Measurements from ENCODE around the gene OR2G2. TPM values are rescaled to one million over a fixed set of nuclear protein-coding genes. Genes with fewer than 3 reads are reported as not detected.
A peak's percentile ranks its signal among the peaks of the same experiment; 100 is the strongest.

The OR2G2 gene
- total RNA-seq, 2 donors from 2014 or later: not detected

- TF ChIP-seq CTCF (IDR thresholded peaks at IDR 0.05): no peak
- no peaks in the 10 kb centered on the region for H3K27me3 ChIP-seq
Measured at GRCh38 chr1:247574236-247574635, 13.9 kb upstream of the OR2G2 start.

GRCh38 chr1:247574664-247575063 lies 13.5 kb upstream of the OR2G2 start:
- H3K27me3 ChIP-seq: no peaks in the 10 kb centered on the region
- TF ChIP-seq CTCF (IDR thresholded peaks at IDR 0.05): no peak
- H3K36me3 ChIP-seq: no peaks in the 10 kb centered on the region
- H3K4me1 ChIP-seq: no peaks in the 10 kb centered on the region
- no peak for DNase-seq (ENCODE audit: low spot score)
- H3K4me3 ChIP-seq: no peak overlapping the region
- no peak overlapping the region for H3K27ac ChIP-seq
- H3K9me3 ChIP-seq: no peaks in the 10 kb centered on the region

More at GRCh38 chr1:247574236-247574635, 13.9 kb upstream of the OR2G2 start:
- DNase-seq (ENCODE audit: low spot score): no peak
- Histone ChIP-seq H3K4me1 (no peaks in the 10 kb centered on the region), H3K4me3 (no peak overlapping the region), H3K9me3 (no peaks in the 10 kb centered on the region), H3K27ac (no peak overlapping the region), H3K36me3 (no peaks in the 10 kb centered on the region)

- no peak for DNase-seq (ENCODE audit: low spot score)
- no peaks in the 10 kb centered on the region for H3K4me1 ChIP-seq
- no peaks in the 10 kb centered on the region for H3K27me3 ChIP-seq
- peak in 1 of 2 donors; percentile 22 for TF ChIP-seq CTCF (IDR thresholded peaks at IDR 0.05)
- no peaks in the 10 kb centered on the region for H3K9me3 ChIP-seq
- H3K4me3 ChIP-seq: no peak overlapping the region
- H3K36me3 ChIP-seq: no peaks in the 10 kb centered on the region
- H3K27ac ChIP-seq: no peak overlapping the region
Measured at GRCh38 chr1:247576514-247576913, 11.6 kb upstream of the OR2G2 start.

- H3K27me3 ChIP-seq: no peaks in the 10 kb centered on the region
- no peak overlapping the region for H3K27ac ChIP-seq
- no peak for DNase-seq (ENCODE audit: low spot score)
- H3K9me3 ChIP-seq: no peaks in the 10 kb centered on the region
- TF ChIP-seq CTCF (IDR thresholded peaks at IDR 0.05): no peak
- H3K4me1 ChIP-seq: no peaks in the 10 kb centered on the region
- H3K4me3 ChIP-seq: no peak overlapping the region
- H3K36me3 ChIP-seq: no peaks in the 10 kb centered on the region
Measured at GRCh38 chr1:247578946-247579460, 9.2 kb upstream of the OR2G2 start.

GRCh38 chr1:247605286-247605685 lies 17.1 kb downstream of the OR2G2 start, which contains the start of gene OR2G3:
OR2G3 (plus strand) TSS chr1:247605586; CDS start chr1:247605586, 0 bp downstream.
- Histone ChIP-seq H3K27me3 (no peaks in the 10 kb centered on the region), H3K27ac (no peak within 1 kb of the TSS), H3K4me1 (no peaks in the 10 kb centered on the region), H3K36me3 (no peaks in the 10 kb centered on the region), H3K4me3 (no peak within 1 kb of the TSS), H3K9me3 (peaks cover 0 to 4% of the 10 kb centered on the region in 2 donors)
- no peak for DNase-seq (ENCODE audit: low spot score)
- TF ChIP-seq CTCF (IDR thresholded peaks at IDR 0.05): no peak

- DNase-seq (ENCODE audit: low spot score): no peak
- Histone ChIP-seq H3K36me3 (no peaks in the 10 kb centered on the region), H3K27ac (no peak overlapping the region)
Measured at GRCh38 chr1:247613405-247613804, 25.2 kb downstream of the OR2G2 start.

More at GRCh38 chr1:247613405-247613804, 25.2 kb downstream of the OR2G2 start:
- H3K27me3 ChIP-seq: no peaks in the 10 kb centered on the region
- no peak for TF ChIP-seq CTCF (IDR thresholded peaks at IDR 0.05)
- no peaks in the 10 kb centered on the region for H3K4me1 ChIP-seq
- no peak overlapping the region for H3K4me3 ChIP-seq
- H3K9me3 ChIP-seq: peaks cover 0 to 4% of the 10 kb centered on the region in 2 donors

Measured in right atrium auricular region (tissue), 2 donors.